GM12872 (cell line): ENCODE results near the gene ZMPSTE24.

Experiments
- TF ChIP-seq, protein P1 (sequence below): IDR thresholded peaks from 3 replicates; pipeline ENCODE4 v1.5.1; 2011; ENCODE audit warnings: low read depth, mild to moderate bottlenecking, low read length, moderate library complexity; ENCODE audit not compliant: insufficient read depth

ZMPSTE24 gene

DNA sequence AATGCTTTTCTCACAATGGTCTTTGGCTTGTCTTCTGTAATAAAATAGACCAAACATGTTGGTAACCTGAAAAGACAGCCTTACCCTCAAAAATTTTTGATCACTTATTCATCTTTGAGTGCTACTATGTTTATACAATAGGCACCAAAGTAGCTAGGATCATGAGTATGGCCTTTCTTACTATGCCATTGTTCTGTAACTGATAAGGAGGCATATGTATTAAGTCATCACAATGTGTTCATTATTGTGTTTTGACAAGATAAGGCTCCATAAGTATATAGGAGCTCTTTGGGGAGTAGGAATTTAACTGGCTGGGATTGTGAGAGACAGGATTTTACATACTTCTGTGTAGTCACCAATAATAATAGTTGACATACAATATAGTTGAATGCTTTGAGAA lies 9.6 kb upstream of the ZMPSTE24 start:
- TF ChIP-seq, protein P1, sequence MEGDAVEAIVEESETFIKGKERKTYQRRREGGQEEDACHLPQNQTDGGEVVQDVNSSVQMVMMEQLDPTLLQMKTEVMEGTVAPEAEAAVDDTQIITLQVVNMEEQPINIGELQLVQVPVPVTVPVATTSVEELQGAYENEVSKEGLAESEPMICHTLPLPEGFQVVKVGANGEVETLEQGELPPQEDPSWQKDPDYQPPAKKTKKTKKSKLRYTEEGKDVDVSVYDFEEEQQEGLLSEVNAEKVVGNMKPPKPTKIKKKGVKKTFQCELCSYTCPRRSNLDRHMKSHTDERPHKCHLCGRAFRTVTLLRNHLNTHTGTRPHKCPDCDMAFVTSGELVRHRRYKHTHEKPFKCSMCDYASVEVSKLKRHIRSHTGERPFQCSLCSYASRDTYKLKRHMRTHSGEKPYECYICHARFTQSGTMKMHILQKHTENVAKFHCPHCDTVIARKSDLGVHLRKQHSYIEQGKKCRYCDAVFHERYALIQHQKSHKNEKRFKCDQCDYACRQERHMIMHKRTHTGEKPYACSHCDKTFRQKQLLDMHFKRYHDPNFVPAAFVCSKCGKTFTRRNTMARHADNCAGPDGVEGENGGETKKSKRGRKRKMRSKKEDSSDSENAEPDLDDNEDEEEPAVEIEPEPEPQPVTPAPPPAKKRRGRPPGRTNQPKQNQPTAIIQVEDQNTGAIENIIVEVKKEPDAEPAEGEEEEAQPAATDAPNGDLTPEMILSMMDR, result no peak

DNA sequence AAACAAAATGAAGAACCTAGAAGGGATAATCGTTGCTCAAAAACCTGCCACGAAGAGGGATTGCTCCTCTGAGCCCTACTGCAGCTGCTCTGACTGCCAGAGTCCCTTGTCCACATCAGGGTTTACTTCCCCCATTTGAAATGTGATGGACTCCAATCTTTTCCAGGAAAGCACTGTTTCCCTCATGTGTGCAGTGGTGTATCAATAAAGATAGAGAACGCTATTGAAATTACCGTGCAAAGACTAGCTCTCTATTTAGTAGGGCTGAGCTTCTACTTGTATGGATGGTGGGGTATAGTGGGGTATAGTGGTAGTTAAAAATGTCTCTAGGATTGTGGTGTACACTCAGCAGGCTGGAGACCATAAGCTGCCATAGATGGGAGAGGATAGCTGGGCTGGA lies 6.6 kb upstream of the ZMPSTE24 start:
- TF ChIP-seq, protein P1, result no peak

DNA sequence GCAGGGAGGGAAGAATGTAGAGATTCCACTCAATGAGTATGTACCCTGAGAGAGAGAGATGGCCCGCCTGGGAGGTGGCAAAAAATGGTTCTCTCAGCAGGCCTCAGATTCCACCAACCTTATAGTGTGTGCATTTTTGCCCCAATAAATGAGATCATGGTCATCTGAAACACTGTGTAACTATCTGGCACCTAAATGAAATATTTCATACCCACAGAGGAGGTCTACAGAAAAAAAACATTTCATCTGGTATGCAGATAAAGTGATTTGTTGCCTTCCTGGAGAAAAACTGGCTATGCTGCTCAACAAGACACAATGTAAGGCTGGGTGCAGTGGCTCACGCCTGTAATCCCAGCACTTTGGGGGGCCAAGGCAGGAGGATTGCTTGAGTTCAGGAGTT lies 5.4 kb upstream of the ZMPSTE24 start:
- TF ChIP-seq, protein P1, result no peak

DNA sequence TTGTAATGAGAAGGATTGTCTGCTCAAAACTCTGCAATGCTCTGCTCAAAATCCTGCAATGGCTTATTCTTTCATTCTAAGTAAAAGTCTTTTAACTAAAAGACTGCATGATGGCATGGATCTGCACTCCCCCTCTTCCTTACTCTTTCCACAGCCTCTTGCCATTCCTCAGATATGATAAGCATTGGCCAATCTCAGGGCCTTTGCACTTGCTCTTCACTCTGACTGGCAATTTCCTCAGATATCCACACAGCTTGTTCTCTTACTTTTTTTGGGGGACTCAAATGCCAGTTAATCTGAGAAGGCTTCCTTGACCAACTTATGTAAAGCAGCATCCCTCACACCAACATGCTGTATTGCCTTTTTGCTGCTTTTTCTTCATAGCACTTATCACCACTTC lies 2.8 kb upstream of the ZMPSTE24 start:
- TF ChIP-seq, protein P1, result no peak

DNA sequence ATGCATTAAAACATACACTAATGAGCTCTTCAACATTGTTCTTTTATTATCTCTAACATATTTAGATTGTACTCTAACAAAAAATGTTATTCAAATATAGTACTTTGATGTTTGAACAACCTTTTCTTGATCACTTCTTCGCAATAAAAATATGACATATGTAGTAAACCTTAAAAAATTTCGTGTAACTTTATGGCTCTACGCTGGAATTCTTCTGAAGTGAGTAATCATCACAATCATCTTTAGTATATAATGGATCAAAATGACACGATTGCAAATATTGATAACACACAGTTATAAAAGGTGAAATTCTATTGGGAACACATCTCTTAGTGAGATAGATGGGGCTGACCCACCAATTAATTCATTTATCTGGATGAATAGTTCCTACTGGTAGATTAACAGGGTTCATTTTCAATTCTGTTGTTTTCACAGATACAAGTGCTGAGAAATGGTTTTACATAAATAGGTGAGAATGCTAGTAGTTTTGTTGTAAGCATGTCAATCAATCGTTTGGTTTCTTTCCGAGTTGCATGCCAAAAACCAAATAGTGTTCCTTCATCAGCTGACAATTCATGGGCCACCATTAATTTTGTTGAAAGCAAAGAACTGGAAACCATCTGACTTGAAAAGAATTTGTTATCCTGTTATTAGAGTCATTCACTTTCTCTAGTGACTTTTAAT lies 1.5 kb upstream of the ZMPSTE24 start:
- TF ChIP-seq, protein P1, result no peak

GRCh38 chr1:40257313-40257687 lies 736 bp upstream of the ZMPSTE24 start:
- TF ChIP-seq, protein P1, result no peak

DNA sequence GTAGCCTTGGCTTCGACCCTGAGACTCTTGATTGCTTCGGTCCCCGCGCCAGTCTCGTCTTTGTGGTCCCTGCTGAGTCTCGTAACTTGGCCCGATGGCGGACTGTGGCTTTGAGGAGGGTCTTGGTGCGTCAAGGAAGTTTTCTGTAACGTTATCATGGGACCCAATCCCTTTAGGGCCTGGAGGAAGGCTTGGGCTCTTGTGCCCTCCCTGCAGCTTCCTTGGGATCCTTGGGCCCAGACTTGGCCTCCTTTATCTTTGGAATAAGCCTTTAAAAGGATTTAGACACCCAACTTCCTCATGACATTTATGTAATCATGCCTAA lies 371 bp downstream of the ZMPSTE24 start:
- TF ChIP-seq, protein P1, result no peak

- TF ChIP-seq, protein P1, result no peak
Observed at GRCh38 chr1:40264354-40264781, 6.3 kb downstream of the ZMPSTE24 start.
